ENCODE measurements around the gene EIF4A2.

GRCh38 chr3:186831798-186832197, 48.4 kb downstream of the EIF4A2 start:
- TF ChIP-seq, protein P1, sequence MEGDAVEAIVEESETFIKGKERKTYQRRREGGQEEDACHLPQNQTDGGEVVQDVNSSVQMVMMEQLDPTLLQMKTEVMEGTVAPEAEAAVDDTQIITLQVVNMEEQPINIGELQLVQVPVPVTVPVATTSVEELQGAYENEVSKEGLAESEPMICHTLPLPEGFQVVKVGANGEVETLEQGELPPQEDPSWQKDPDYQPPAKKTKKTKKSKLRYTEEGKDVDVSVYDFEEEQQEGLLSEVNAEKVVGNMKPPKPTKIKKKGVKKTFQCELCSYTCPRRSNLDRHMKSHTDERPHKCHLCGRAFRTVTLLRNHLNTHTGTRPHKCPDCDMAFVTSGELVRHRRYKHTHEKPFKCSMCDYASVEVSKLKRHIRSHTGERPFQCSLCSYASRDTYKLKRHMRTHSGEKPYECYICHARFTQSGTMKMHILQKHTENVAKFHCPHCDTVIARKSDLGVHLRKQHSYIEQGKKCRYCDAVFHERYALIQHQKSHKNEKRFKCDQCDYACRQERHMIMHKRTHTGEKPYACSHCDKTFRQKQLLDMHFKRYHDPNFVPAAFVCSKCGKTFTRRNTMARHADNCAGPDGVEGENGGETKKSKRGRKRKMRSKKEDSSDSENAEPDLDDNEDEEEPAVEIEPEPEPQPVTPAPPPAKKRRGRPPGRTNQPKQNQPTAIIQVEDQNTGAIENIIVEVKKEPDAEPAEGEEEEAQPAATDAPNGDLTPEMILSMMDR (IDR thresholded peaks at IDR 0.05) = no peak
- no peak for TF ChIP-seq POLR2AphosphoS5 (IDR thresholded peaks at IDR 0.05; ENCODE audit: low read depth, low read length)

Measured in Panc1 (cell line).